ENCODE measurements around the gene TRIP4. TPM values are rescaled to one million over a fixed set of nuclear protein-coding genes. Genes with fewer than 3 reads are reported as not detected.

The TRIP4 gene
- total and polyA plus RNA-seq, 2 donors (not counting 3 experiments of a cell fraction or from before 2014, with no cell fraction given), result 10.9 to 31.1 TPM

- Histone ChIP-seq H3K27ac (ENCODE audit: insufficient read depth, low read depth, low read length) (no peak overlapping the region), H4K20me1 (replicated peaks; ENCODE audit: control insufficient read depth, extremely low read depth, insufficient read depth, low read length) (peaks cover 2% of the 10 kb centered on the region), H3K9ac (replicated peaks; ENCODE audit: extremely low read depth, insufficient read depth, low read length) (no peak overlapping the region), H3K36me3 (ENCODE audit: control insufficient read depth in 2 of 2, extremely low read depth in 1 of 2, insufficient read depth in 2 of 2, low read length in 2 of 2) (peaks cover 0 to under 1% of the 10 kb centered on the region in 2 experiments), H3K27me3 (ENCODE audit: control insufficient read depth in 2 of 2, insufficient read depth in 2 of 2, low read length in 2 of 2) (no peaks in the 10 kb centered on the region), H3K79me2 (ENCODE audit: control insufficient read depth, insufficient read depth, low read length) (peaks cover 33% of the 10 kb centered on the region), H3K4me3 (replicated peaks in 1 of 3; ENCODE audit: insufficient read depth in 1 of 3, low read depth in 1 of 3, low read length in 3 of 3) (no peak overlapping the region), H3K9me3 (replicated peaks; ENCODE audit: control insufficient read depth, insufficient read depth, low read length) (no peaks in the 10 kb centered on the region), H3K9me1 (replicated peaks; ENCODE audit: control insufficient read depth, extremely low read depth, insufficient read depth, low read length) (no peaks in the 10 kb centered on the region), H3K4me1 (ENCODE audit: control insufficient read depth, extremely low read depth, insufficient read depth, low read length) (peaks cover 21% of the 10 kb centered on the region), H3K4me2 (ENCODE audit: insufficient read depth, low read length) (peak overlapping the region; percentile 84), H2AFZ (ENCODE audit: low read depth, low read length) (no peak overlapping the region)
- TF ChIP-seq MAX (IDR thresholded peaks at IDR 0.05; ENCODE audit: insufficient read depth, insufficient read length) (no peak), POLR2AphosphoS5 (IDR thresholded peaks at IDR 0.05; ENCODE audit: insufficient read depth, low read depth, low read length) (no peak), GATA2 (IDR thresholded peaks at IDR 0.05; ENCODE audit: insufficient read depth, insufficient read length, low read depth, low read length) (no peak), POLR2A (IDR thresholded peaks at IDR 0.05; ENCODE audit: low read depth, low read length) (no peak), FOS (IDR thresholded peaks at IDR 0.05; ENCODE audit: borderline replicate concordance, insufficient read depth, low read length) (no peak), JUN (IDR thresholded peaks at IDR 0.05; ENCODE audit: borderline replicate concordance, insufficient read depth, insufficient read length, low read depth) (no peak), EZH2 (IDR thresholded peaks at IDR 0.05; ENCODE audit: borderline replicate concordance, low read depth, low read length, severe bottlenecking) (no peak), MYC (IDR thresholded peaks at IDR 0.05; ENCODE audit: low read depth, low read length) (no peak), CTCF (IDR thresholded peaks at IDR 0.05; ENCODE audit: extremely low read depth in 1 of 2, insufficient read depth in 1 of 2, low read depth in 1 of 2, low read length in 2 of 2) (no peak)
- DNase-seq (ENCODE audit: low read depth, low spot score) (no peak), FAIRE-seq (no peak)
- dilution Hi-C loops (cut with MboI; ENCODE audit: extremely low pct_ligation_motif_present, low sequenced_read_pairs) (no loop called here), intact Hi-C loops (cut with micrococcal nuclease) (no loop called here)
- no TSS peak for BruUV-seq (replicated peaks)
- ChIA-PET CTCF (interaction anchor here (1.0 to 3.3 kb wide), 8 partner anchors 15 to 223 kb away, joined by 3 to 16 read pairs (median 7); no protein-coding TSS in a partner anchor), POLR2A (no interaction called here)
Observed at GRCh38 chr15:64459066-64459781, 71.6 kb downstream of the TRIP4 start.

Measured in endothelial cell of umbilical vein (primary cell).